GM23338 (cell line): Measurements from ENCODE around the gene CDC42SE1. TPM values are rescaled to one million over a fixed set of nuclear protein-coding genes. Genes with fewer than 3 reads are reported as not detected.

Experiments
- ATAC-seq: fragments of 200-7000 bp; cut with Tn5 transposase; 3 replicates; pipeline ENCODE4 v1.9.1; 2020
- DNase-seq: peaks from one replicate; pipeline ENCODE4 v3.0.0-alpha.2; 2015; ENCODE audit warnings: low spot score
- H2AFZ ChIP-seq: fragments of 200-600 bp; sonication (generic); 2 replicates; pipeline ENCODE4 v1.8.0; 2016; ENCODE audit warnings: antibody characterized with exemption, mild to moderate bottlenecking, moderate library complexity
- H3F3A ChIP-seq: fragments of 200-600 bp; sonication (generic); replicated peaks from 2 replicates; pipeline ENCODE4 v1.8.0; 2017; ENCODE audit warnings: antibody characterized with exemption, mixed run types, low read depth
- H3K27ac ChIP-seq: fragments of 200-600 bp; sonication (generic); 2 replicates; pipeline ENCODE4 v1.6.1; 2016; ENCODE audit warnings: low read depth
- H3K27me3 ChIP-seq: fragments of 200-600 bp; sonication (generic); 2 replicates; pipeline ENCODE4 v1.8.0; 2016; ENCODE audit warnings: mild to moderate bottlenecking, mixed run types, moderate library complexity; ENCODE audit not compliant: insufficient read depth
- H3K36me3 ChIP-seq: fragments of 200-600 bp; sonication (generic); 2 replicates; pipeline ENCODE4 v1.8.0; 2016; ENCODE audit warnings: mild to moderate bottlenecking; ENCODE audit not compliant: insufficient read depth
- H3K4me1 ChIP-seq: fragments of 200-600 bp; sonication (generic); 2 replicates; pipeline ENCODE4 v1.8.0; 2016; ENCODE audit warnings: mild to moderate bottlenecking, moderate library complexity; ENCODE audit not compliant: insufficient read depth
- H3K4me2 ChIP-seq: fragments of 200-600 bp; sonication (generic); 2 replicates; pipeline ENCODE4 v1.7.1; 2017; ENCODE audit warnings: mixed run types
- H3K4me3 ChIP-seq: fragments of 200-600 bp; sonication (generic); 2 replicates; pipeline ENCODE4 v1.6.1; 2016; ENCODE audit warnings: mixed run types
- H3K79me2 ChIP-seq: fragments of 200-600 bp; sonication (generic); replicated peaks from 2 replicates; pipeline ENCODE4 v1.8.0; 2017; ENCODE audit warnings: mild to moderate bottlenecking; ENCODE audit not compliant: insufficient read depth
- H3K9me2 ChIP-seq: fragments of 200-600 bp; sonication (generic); 2 replicates; pipeline ENCODE4 v1.8.0; 2017; ENCODE audit not compliant: insufficient read depth
- H4K20me1 ChIP-seq: fragments of 200-600 bp; sonication (generic); replicated peaks from 2 replicates; pipeline ENCODE4 v1.8.0; 2017; ENCODE audit warnings: mild to moderate bottlenecking; ENCODE audit not compliant: insufficient read depth
- H3K27ac Mint-ChIP-seq: 2 replicates; pipeline ENCODE4 v1.8.0; 2020; ENCODE audit warnings: inconsistent platforms, mild to moderate bottlenecking, moderate library complexity, mixed read lengths
- H3K27me3 Mint-ChIP-seq: 3 replicates; pipeline ENCODE4 v1.8.0; 2022; ENCODE audit warnings: low read depth, mild to moderate bottlenecking, moderate library complexity, mixed read lengths, inconsistent platforms; ENCODE audit not compliant: insufficient read depth, poor library complexity
- H3K36me3 Mint-ChIP-seq: 3 replicates; pipeline ENCODE4 v1.8.0; 2021; ENCODE audit warnings: low read depth, mild to moderate bottlenecking, inconsistent platforms, moderate library complexity, mixed read lengths
- H3K4me1 Mint-ChIP-seq: 3 replicates; pipeline ENCODE4 v1.8.0; 2020; ENCODE audit warnings: mild to moderate bottlenecking, inconsistent platforms, mixed read lengths
- H3K4me3 Mint-ChIP-seq: 3 replicates; pipeline ENCODE4 v1.8.0; 2021; ENCODE audit warnings: moderate library complexity, mild to moderate bottlenecking, inconsistent platforms, mixed read lengths
- H3K9me3 Mint-ChIP-seq: 3 replicates; pipeline ENCODE4 v1.8.0; 2020; ENCODE audit warnings: moderate library complexity, mild to moderate bottlenecking, inconsistent platforms, mixed read lengths
- CREB1 ChIP-seq: fragments of 250-450 bp; sonication (Bioruptor Pico); IDR thresholded peaks from 2 replicates; pipeline ENCODE4 v1.5.0; 2020; ENCODE audit warnings: low read depth, mild to moderate bottlenecking, moderate library complexity
- CTCF ChIP-seq, 2 experiments: fragments of 200-600 bp in 1 of 2; sonication (generic) in 1 of 2; conservative IDR thresholded peaks; 2 replicates each; pipeline versions ENCODE4 v1.5.1 to v1.6.1; 2016 to 2017; ENCODE audit warnings: antibody characterized with exemption in 2 of 2, low read depth in 2 of 2, mild to moderate bottlenecking in 2 of 2, moderate library complexity in 1 of 2
- ETS1 ChIP-seq: IDR thresholded peaks from 2 replicates; pipeline ENCODE4 v1.6.1; 2016; ENCODE audit warnings: antibody characterized with exemption
- EZH2phosphoT487 ChIP-seq: fragments of 200-600 bp; sonication (generic); IDR thresholded peaks from one replicate; pipeline ENCODE4 v1.8.1; 2018; ENCODE audit warnings: antibody characterized with exemption; ENCODE audit not compliant: unreplicated experiment
- JUNB ChIP-seq: IDR thresholded peaks from one replicate; pipeline ENCODE4 v1.6.1; 2016; ENCODE audit warnings: antibody characterized with exemption; ENCODE audit not compliant: unreplicated experiment
- NANOG ChIP-seq: IDR thresholded peaks from 2 replicates; pipeline ENCODE4 v1.6.1; 2016; ENCODE audit warnings: antibody characterized with exemption, borderline replicate concordance
- POLR2AphosphoS5 ChIP-seq: IDR thresholded peaks from 2 replicates; pipeline ENCODE4 v1.6.1; 2016; ENCODE audit warnings: antibody characterized with exemption, low read depth
- REST ChIP-seq: IDR thresholded peaks from one replicate; pipeline ENCODE4 v1.6.1; 2018; ENCODE audit warnings: antibody characterized with exemption; ENCODE audit not compliant: unreplicated experiment
- STAT1 ChIP-seq: IDR thresholded peaks from one replicate; pipeline ENCODE4 v1.6.1; 2016; ENCODE audit warnings: antibody characterized with exemption; ENCODE audit not compliant: unreplicated experiment
- ZNF114 ChIP-seq: fragments of 250-450 bp; sonication (Bioruptor Pico); IDR thresholded peaks from 2 replicates; pipeline ENCODE4 v1.5.0; 2020; ENCODE audit warnings: mild to moderate bottlenecking, moderate library complexity
- ZNF331 ChIP-seq: fragments of 250-450 bp; sonication (Bioruptor Pico); IDR thresholded peaks from 2 replicates; pipeline ENCODE4 v1.5.0; 2020; ENCODE audit warnings: low read depth, mild to moderate bottlenecking, moderate library complexity
- ZNF462 ChIP-seq: fragments of 250-450 bp; sonication (Bioruptor Pico); IDR thresholded peaks from 2 replicates; pipeline ENCODE4 v1.5.0; 2020; ENCODE audit warnings: mild to moderate bottlenecking, moderate library complexity
- polyA plus RNA-seq: library from polyadenylated mRNA; unstranded; fragments of >200 nt; fragmentation: Nextera tagmentation; extraction: Ambion mirVana; gene quantifications from 2 replicates; pipeline ENCODE4 v1.2.1, GENCODE V29; 2016
- total RNA-seq: library from RNA; depleted of rRNA; stranded (reverse); fragments of >200 nt; shearing (Covaris generic); gene quantifications from 2 replicates; pipeline ENCODE4 v1.2.3, GENCODE V29; 2014

CDC42SE1 gene
- total and polyA plus RNA-seq, 2 experiments from 2014 or later, result 18.3 to 49.1 TPM

- no peaks in the 10 kb centered on the region for H3K27me3 ChIP-seq
- Mint-ChIP-seq H3K27ac (no peak overlapping the region), H3K9me3 (no peaks in the 10 kb centered on the region), H3K36me3 (peaks cover 34% of the 10 kb centered on the region), H3K4me3 (no peak overlapping the region; the same call in 2 of the 3 replicates), H3K27me3 (peaks cover 13% of the 10 kb centered on the region), H3K4me1 (peaks cover 20% of the 10 kb centered on the region)
- DNase-seq (no peak), ATAC-seq (no peak)
- H3F3A ChIP-seq, result peaks cover 28% of the 10 kb centered on the region
- peaks cover 8% of the 10 kb centered on the region; the same call in 1 of the 2 replicates for H3K4me1 ChIP-seq
- no peak overlapping the region for H3K4me2 ChIP-seq
- H3K36me3 ChIP-seq, result no peaks in the 10 kb centered on the region
- H3K79me2 ChIP-seq, result peaks cover 40% of the 10 kb centered on the region
- TF ChIP-seq ZNF331 (CRISPR knock-in tag) (no peak), ZNF462 (CRISPR knock-in tag) (no peak), ZNF114 (CRISPR knock-in tag) (no peak), JUNB (no peak), NANOG (no peak), CREB1 (CRISPR knock-in tag) (no peak), REST (no peak), STAT1 (no peak), ETS1 (no peak), POLR2AphosphoS5 (no peak), CTCF (conservative IDR thresholded peaks at IDR 0.05; ENCODE audit: low read depth in 2 of 2) (no peak), EZH2phosphoT487 (no peak)
- no peak overlapping the region for H3K4me3 ChIP-seq
- no peaks in the 10 kb centered on the region for H3K9me2 ChIP-seq
- 0 out of 2 replicates have a peak overlapping the region, but pooled peaks have one; percentile 76 for H3K27ac ChIP-seq
- H4K20me1 ChIP-seq, result no peaks in the 10 kb centered on the region
- no peak overlapping the region for H2AFZ ChIP-seq
Observed at GRCh38 chr1:151067185-151067584, 7.8 kb upstream of the CDC42SE1 start.
